Tibial nerve (tissue), 4 donors: ENCODE results near the gene CETN1. TPM values are rescaled to one million over a fixed set of nuclear protein-coding genes. Genes with fewer than 3 reads are reported as not detected.
A peak's percentile ranks its signal among the peaks of the same experiment; 100 is the strongest.

Experiments
- DNase-seq, 2 donors: peaks; one replicate each; pipeline ENCODE4 v3.0.0-alpha.2; 2019; ENCODE audit warnings: low spot score in 2 of 2
- H3K27ac ChIP-seq, 4 donors: fragments of 200-600 bp; sonication (generic) in 3 of 4; one replicate each; pipeline ENCODE4 v1.5.1; 2017 to 2019; ENCODE audit warnings: mild to moderate bottlenecking in 1 of 4
- H3K27me3 ChIP-seq, 2 donors: fragments of 200-600 bp; sonication (generic) in 1 of 2; one replicate each; pipeline versions ENCODE4 v1.5.1 to v1.6.0; 2017 to 2019
- H3K36me3 ChIP-seq, 3 donors: fragments of 200-600 bp; sonication (generic); one replicate each; pipeline ENCODE4 v1.5.1; 2018 to 2019
- H3K4me1 ChIP-seq, 4 donors: fragments of 200-600 bp; sonication (generic) in 3 of 4; one replicate each; pipeline ENCODE4 v1.5.1; 2017 to 2019
- H3K4me3 ChIP-seq, 4 donors: fragments of 200-600 bp; sonication (generic) in 3 of 4; one replicate each; pipeline ENCODE4 v1.5.1; 2017 to 2019; ENCODE audit warnings: mild to moderate bottlenecking in 1 of 4, moderate library complexity in 1 of 4
- H3K9me3 ChIP-seq, 4 donors: fragments of 200-600 bp; sonication (generic) in 3 of 4; one replicate each; pipeline ENCODE4 v1.5.1; 2017 to 2019
- CTCF ChIP-seq, 5 experiments: fragments of 200-600 bp in 3 of 5; fragments of 450-650 bp in 2 of 5; sonication (generic) in 3 of 5; IDR thresholded peaks; one replicate each; pipeline ENCODE4 v1.5.1; 2016 to 2019; ENCODE audit warnings: antibody characterized with exemption in 5 of 5, mild to moderate bottlenecking in 3 of 5, moderate library complexity in 2 of 5
- EP300 ChIP-seq, 2 donors: sonication (generic); formaldehyde crosslinking; IDR thresholded peaks; one replicate each; pipeline ENCODE4 v1.6.1; 2017; ENCODE audit warnings: antibody characterized with exemption in 2 of 2, mild to moderate bottlenecking in 1 of 2
- POLR2A ChIP-seq, 2 donors: fragments of 450-650 bp; IDR thresholded peaks; one replicate each; pipeline ENCODE4 v1.6.1; 2017; ENCODE audit warnings: antibody characterized with exemption in 2 of 2, mild to moderate bottlenecking in 2 of 2, moderate library complexity in 2 of 2
- WGBS, 2 donors: methylation state at CpG; one replicate each; pipeline ENCODE4 v1.1.5; 2018; 5-methylcytosine and 5-hydroxymethylcytosine counted together
- total RNA-seq, 4 donors: library from RNA; depleted of rRNA; stranded (reverse); fragments of >200 nt; gene quantifications; one replicate each; pipeline ENCODE4 v1.1.0, GENCODE V29; 2016

CETN1 gene
- total RNA-seq, 4 donors from 2014 or later = not detected

- TF ChIP-seq EP300 (IDR thresholded peaks at IDR 0.05) = no peak
- TF ChIP-seq CTCF (IDR thresholded peaks at IDR 0.05) = no peak
- TF ChIP-seq POLR2A (IDR thresholded peaks at IDR 0.05) = no peak
- WGBS, 2 donors = 86% methylated on average over 5 of the region's 5 CpGs
- Histone ChIP-seq H3K4me1 (peaks cover 0 to 7% (median 0%) of the 10 kb centered on the region in 4 donors), H3K9me3 (no peaks in the 10 kb centered on the region), H3K27ac (no peak overlapping the region), H3K27me3 (no peaks in the 10 kb centered on the region), H3K4me3 (no peak overlapping the region), H3K36me3 (no peaks in the 10 kb centered on the region)
- DNase-seq = no peak
These were observed 38.4 kb downstream of the CETN1 start for GRCh38 chr18:618618-619017.

- Histone ChIP-seq H3K27ac (no peak overlapping the region), H3K36me3 (no peaks in the 10 kb centered on the region), H3K9me3 (no peaks in the 10 kb centered on the region), H3K27me3 (no peaks in the 10 kb centered on the region), H3K4me3 (no peak overlapping the region), H3K4me1 (peaks cover 0 to 2% (median 0%) of the 10 kb centered on the region in 4 donors)
- TF ChIP-seq EP300 (IDR thresholded peaks at IDR 0.05) = no peak
- TF ChIP-seq CTCF (IDR thresholded peaks at IDR 0.05) = no peak
- TF ChIP-seq POLR2A (IDR thresholded peaks at IDR 0.05) = no peak
- 40 to 47% methylated on average over 7 of the region's 7 CpGs for WGBS, 2 donors
- no peak for DNase-seq
These were observed 41.3 kb downstream of the CETN1 start for GRCh38 chr18:621291-622043.

GRCh38 chr18:622289-622688, 42.1 kb downstream of the CETN1 start:
- 76 to 79% methylated on average over 6 of the region's 6 CpGs for WGBS, 2 donors
- Histone ChIP-seq H3K4me1 (no peaks in the 10 kb centered on the region), H3K36me3 (no peaks in the 10 kb centered on the region), H3K27ac (no peak overlapping the region), H3K27me3 (no peaks in the 10 kb centered on the region), H3K9me3 (no peaks in the 10 kb centered on the region), H3K4me3 (no peak overlapping the region)
- TF ChIP-seq EP300 (IDR thresholded peaks at IDR 0.05) (no peak), CTCF (IDR thresholded peaks at IDR 0.05) (no peak), POLR2A (IDR thresholded peaks at IDR 0.05) (no peak)
- no peak for DNase-seq

- 59 to 60% methylated on average over 11 of the region's 11 CpGs for WGBS, 2 donors
- H3K27ac ChIP-seq = no peak overlapping the region
These were observed 43.8 kb downstream of the CETN1 start for GRCh38 chr18:623761-624620.

More at GRCh38 chr18:623761-624620, 43.8 kb downstream of the CETN1 start:
- no peaks in the 10 kb centered on the region for H3K4me1 ChIP-seq
- TF ChIP-seq EP300 (IDR thresholded peaks at IDR 0.05) = no peak
- TF ChIP-seq CTCF (IDR thresholded peaks at IDR 0.05) = peak; percentile 25 to 75 (median 46)
- H3K9me3 ChIP-seq = no peaks in the 10 kb centered on the region
- H3K36me3 ChIP-seq = no peaks in the 10 kb centered on the region
- DNase-seq = peak; percentile 43 to 85
- H3K4me3 ChIP-seq = no peak overlapping the region
- H3K27me3 ChIP-seq = no peaks in the 10 kb centered on the region
